BLaER1 (cell line): ENCODE results near the gene FIG4.

Source experiments
- H3K27ac ChIP-seq: shearing (Covaris generic); formaldehyde crosslinking; 2 replicates; pipeline ENCODE4 v1.8.1; 2022
- H3K27me3 ChIP-seq: shearing (Covaris generic); formaldehyde crosslinking; 2 replicates; pipeline ENCODE4 v1.8.1; 2022
- H3K36me3 ChIP-seq: shearing (Covaris generic); formaldehyde crosslinking; 2 replicates; pipeline ENCODE4 v1.8.1; 2022
- H3K4me1 ChIP-seq: shearing (Covaris generic); formaldehyde crosslinking; 2 replicates; pipeline ENCODE4 v1.8.1; 2022
- H3K4me2 ChIP-seq: shearing (Covaris generic); formaldehyde crosslinking; 2 replicates; pipeline ENCODE4 v1.8.1; 2022
- H3K4me3 ChIP-seq: shearing (Covaris generic); formaldehyde crosslinking; 2 replicates; pipeline ENCODE4 v1.8.1; 2022
- H3K9ac ChIP-seq: shearing (Covaris generic); formaldehyde crosslinking; 2 replicates; pipeline ENCODE4 v1.8.1; 2022
- H3K9me3 ChIP-seq: shearing (Covaris generic); formaldehyde crosslinking; 2 replicates; pipeline ENCODE4 v1.8.1; 2022
- H4K20me1 ChIP-seq: shearing (Covaris generic); formaldehyde crosslinking; 2 replicates; pipeline ENCODE4 v1.8.1; 2022
- Cebpa-rat ChIP-seq: shearing (Covaris generic); IDR thresholded peaks from 2 replicates; pipeline ENCODE4 v1.8.1; 2022

FIG4 gene

GRCh38 chr6:109800771-109801170 lies 109.7 kb downstream of the FIG4 start:
- Histone ChIP-seq H3K9ac (no peak overlapping the region), H3K36me3 (no peaks in the 10 kb centered on the region), H3K4me3 (no peak overlapping the region), H4K20me1 (no peaks in the 10 kb centered on the region), H3K4me2 (no peak overlapping the region), H3K9me3 (no peaks in the 10 kb centered on the region), H3K27ac (no peak overlapping the region), H3K27me3 (no peaks in the 10 kb centered on the region), H3K4me1 (no peaks in the 10 kb centered on the region)
- TF ChIP-seq Cebpa-rat, result no peak

- Histone ChIP-seq H3K9ac (no peak overlapping the region), H4K20me1 (no peaks in the 10 kb centered on the region)
Measured at GRCh38 chr6:109801794-109802193, 110.7 kb downstream of the FIG4 start.

GRCh38 chr6:109804020-109804419 lies 112.9 kb downstream of the FIG4 start:
- no peaks in the 10 kb centered on the region for H3K4me1 ChIP-seq
- TF ChIP-seq Cebpa-rat, result no peak
- H4K20me1 ChIP-seq, result no peaks in the 10 kb centered on the region
- no peaks in the 10 kb centered on the region for H3K36me3 ChIP-seq
- no peaks in the 10 kb centered on the region for H3K27me3 ChIP-seq
- H3K9me3 ChIP-seq, result no peaks in the 10 kb centered on the region
- no peak overlapping the region for H3K4me3 ChIP-seq
- H3K4me2 ChIP-seq, result no peak overlapping the region
- H3K9ac ChIP-seq, result no peak overlapping the region
- H3K27ac ChIP-seq, result no peak overlapping the region

More at GRCh38 chr6:109801794-109802193, 110.7 kb downstream of the FIG4 start:
- no peak for TF ChIP-seq Cebpa-rat
- H3K36me3 ChIP-seq, result no peaks in the 10 kb centered on the region
- H3K9me3 ChIP-seq, result no peaks in the 10 kb centered on the region
- no peaks in the 10 kb centered on the region for H3K27me3 ChIP-seq
- no peak overlapping the region for H3K4me3 ChIP-seq
- no peaks in the 10 kb centered on the region for H3K4me1 ChIP-seq
- H3K4me2 ChIP-seq, result no peak overlapping the region
- no peak overlapping the region for H3K27ac ChIP-seq

GRCh38 chr6:109807881-109808280 lies 116.8 kb downstream of the FIG4 start:
- H3K4me1 ChIP-seq, result no peaks in the 10 kb centered on the region
- no peaks in the 10 kb centered on the region for H3K36me3 ChIP-seq
- no peak overlapping the region for H3K9ac ChIP-seq
- no peaks in the 10 kb centered on the region for H3K27me3 ChIP-seq
- H3K4me2 ChIP-seq, result no peak overlapping the region
- TF ChIP-seq Cebpa-rat, result no peak
- H4K20me1 ChIP-seq, result no peaks in the 10 kb centered on the region
- no peak overlapping the region for H3K4me3 ChIP-seq
- H3K27ac ChIP-seq, result no peak overlapping the region
- H3K9me3 ChIP-seq, result no peaks in the 10 kb centered on the region

- Histone ChIP-seq H3K9ac (no peak overlapping the region), H4K20me1 (no peaks in the 10 kb centered on the region), H3K4me3 (no peak overlapping the region), H3K4me2 (no peak overlapping the region), H3K27ac (no peak overlapping the region), H3K27me3 (no peaks in the 10 kb centered on the region), H3K9me3 (no peaks in the 10 kb centered on the region), H3K4me1 (no peaks in the 10 kb centered on the region), H3K36me3 (no peaks in the 10 kb centered on the region; the same call in 1 of the 2 replicates)
- TF ChIP-seq Cebpa-rat, result no peak
Measured at GRCh38 chr6:109808837-109809236, 117.7 kb downstream of the FIG4 start.

- Histone ChIP-seq H3K4me1 (no peaks in the 10 kb centered on the region), H3K4me2 (no peak overlapping the region), H3K27me3 (no peaks in the 10 kb centered on the region), H3K4me3 (no peak overlapping the region), H4K20me1 (no peaks in the 10 kb centered on the region), H3K9ac (no peak overlapping the region), H3K9me3 (no peaks in the 10 kb centered on the region), H3K27ac (no peak overlapping the region), H3K36me3 (no peaks in the 10 kb centered on the region; the same call in 1 of the 2 replicates)
- TF ChIP-seq Cebpa-rat, result no peak
Measured at GRCh38 chr6:109815054-109815453, 124.0 kb downstream of the FIG4 start.

GRCh38 chr6:109816452-109817374 lies 125.6 kb downstream of the FIG4 start:
- no peaks in the 10 kb centered on the region for H3K27me3 ChIP-seq
- H3K9me3 ChIP-seq, result no peaks in the 10 kb centered on the region
- H3K9ac ChIP-seq, result no peak overlapping the region
- no peak overlapping the region for H3K4me3 ChIP-seq
- H3K27ac ChIP-seq, result no peak overlapping the region
- TF ChIP-seq Cebpa-rat, result no peak
- H3K4me1 ChIP-seq, result 0 out of 2 replicates have a peak, but pooled peaks cover 4% of the 10 kb centered on the region
- H3K36me3 ChIP-seq, result no peaks in the 10 kb centered on the region; the same call in 1 of the 2 replicates
- no peaks in the 10 kb centered on the region for H4K20me1 ChIP-seq
- no peak overlapping the region for H3K4me2 ChIP-seq

- Histone ChIP-seq H3K9ac (no peak overlapping the region), H3K4me1 (0 out of 2 replicates have a peak, but pooled peaks cover 4% of the 10 kb centered on the region), H3K27ac (no peak overlapping the region), H4K20me1 (no peaks in the 10 kb centered on the region), H3K36me3 (no peaks in the 10 kb centered on the region; the same call in 1 of the 2 replicates), H3K9me3 (no peaks in the 10 kb centered on the region), H3K4me2 (no peak overlapping the region), H3K27me3 (no peaks in the 10 kb centered on the region), H3K4me3 (no peak overlapping the region)
- no peak for TF ChIP-seq Cebpa-rat
Measured at GRCh38 chr6:109820706-109821350, 129.7 kb downstream of the FIG4 start.

GRCh38 chr6:109821428-109821827 lies 130.3 kb downstream of the FIG4 start:
- Histone ChIP-seq H3K36me3 (no peaks in the 10 kb centered on the region; the same call in 1 of the 2 replicates), H3K9ac (no peak overlapping the region), H3K4me2 (no peak overlapping the region), H3K4me1 (0 out of 2 replicates have a peak, but pooled peaks cover 4% of the 10 kb centered on the region), H3K9me3 (no peaks in the 10 kb centered on the region), H3K27me3 (no peaks in the 10 kb centered on the region), H3K4me3 (no peak overlapping the region), H3K27ac (no peak overlapping the region), H4K20me1 (no peaks in the 10 kb centered on the region)
- no peak for TF ChIP-seq Cebpa-rat

GRCh38 chr6:109824105-109824504 lies 133.0 kb downstream of the FIG4 start:
- H3K36me3 ChIP-seq, result no peaks in the 10 kb centered on the region; the same call in 1 of the 2 replicates

More at GRCh38 chr6:109824105-109824504, 133.0 kb downstream of the FIG4 start:
- no peak overlapping the region for H3K4me3 ChIP-seq
- no peak overlapping the region for H3K27ac ChIP-seq
- 0 out of 2 replicates have a peak, but pooled peaks cover 4% of the 10 kb centered on the region for H3K4me1 ChIP-seq
- H4K20me1 ChIP-seq, result no peaks in the 10 kb centered on the region
- no peaks in the 10 kb centered on the region for H3K9me3 ChIP-seq
- no peak for TF ChIP-seq Cebpa-rat
- H3K27me3 ChIP-seq, result no peaks in the 10 kb centered on the region
- no peak overlapping the region for H3K9ac ChIP-seq
- H3K4me2 ChIP-seq, result no peak overlapping the region
